ENCODE data around the gene FAM72A.
"Not testable (repeated sequence)": the region's sequence is repeated elsewhere in the genome, so short reads cannot be mapped to it uniquely, and the experiment has no call there.

Gene FAM72A

GRCh38 chr1:206210802-206211201 lies 8.2 kb upstream of the FAM72A start:
- not testable (repeated sequence) for DNase-seq

GRCh38 chr1:206205569-206205968 lies 2.9 kb upstream of the FAM72A start:
- DNase-seq, result not testable (repeated sequence)

DNA sequence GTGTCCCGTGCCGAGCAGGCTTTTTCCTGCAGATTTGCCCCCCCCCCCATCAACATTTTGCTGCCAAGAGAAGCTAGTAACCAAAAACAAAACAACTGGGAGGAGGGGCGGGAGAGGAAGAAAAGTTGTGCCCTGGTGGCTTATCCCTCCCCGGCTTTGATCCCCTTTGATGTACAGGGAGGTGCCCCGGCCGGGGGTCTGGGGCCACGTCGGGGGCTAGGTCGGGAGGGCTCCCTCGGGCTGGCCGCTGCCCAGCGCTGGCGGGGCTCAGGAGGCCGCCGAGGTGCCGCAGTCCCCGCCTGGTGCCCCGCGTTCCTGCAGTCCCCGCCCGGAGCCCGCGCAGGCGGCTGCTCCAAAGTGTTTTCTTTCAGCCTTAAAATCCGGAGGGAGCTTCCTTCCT lies 2.2 kb upstream of the FAM72A start:
- DNase-seq, result not testable (repeated sequence)

GRCh38 chr1:206204159-206204511 lies 1.5 kb upstream of the FAM72A start:
- DNase-seq, result not testable (repeated sequence)

DNA sequence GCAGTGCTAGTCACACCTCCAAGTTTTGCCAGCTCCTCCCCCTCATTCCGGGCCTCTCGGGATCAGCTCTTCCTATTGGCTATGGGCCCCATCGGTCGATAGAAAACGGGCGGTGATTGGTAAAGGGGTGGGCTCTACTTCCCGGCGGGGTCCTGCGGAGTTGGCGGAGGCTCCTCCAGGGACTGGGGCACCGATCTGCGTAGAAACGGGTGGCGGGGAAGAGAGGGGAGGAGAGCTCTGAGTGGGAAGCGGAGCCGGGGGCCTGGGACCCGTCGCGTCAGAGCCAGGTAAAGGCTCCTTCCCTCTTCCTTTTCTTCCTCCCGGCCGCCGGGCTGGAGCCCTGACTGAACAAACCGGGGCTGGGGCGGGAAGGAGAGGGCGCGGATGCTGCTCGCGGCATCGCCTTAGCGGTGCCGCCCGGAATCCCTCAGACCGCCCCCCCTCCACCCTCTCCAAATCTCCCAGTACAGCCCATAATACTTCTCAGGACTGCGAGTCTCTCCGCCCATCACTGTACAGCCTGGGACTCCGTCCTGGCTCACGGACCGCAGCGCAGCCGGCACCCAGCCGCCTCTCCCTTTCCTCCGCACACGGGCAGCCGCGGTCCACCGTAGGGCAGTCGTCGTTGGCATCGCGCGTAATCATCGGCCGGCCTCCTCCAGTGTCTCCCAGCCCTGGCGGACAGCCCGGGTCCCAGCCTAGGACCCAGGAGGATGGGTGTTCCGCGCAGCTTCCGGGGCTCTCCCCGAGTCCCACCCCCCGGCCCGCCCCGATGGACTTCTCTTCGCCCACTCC lies 922 bp upstream of the FAM72A start, which contains the start of gene SRGAP2:
SRGAP2 (plus strand) TSS at position 178 of the 795 bp plus-strand sequence. CDS start 2,430 bp downstream, outside the sequence.
- DNase-seq, result not testable (repeated sequence)

- DNase-seq, result not testable (repeated sequence)
Observed at GRCh38 chr1:206196748-206197424, 5.8 kb downstream of the FAM72A start.

GRCh38 chr1:206195182-206195581 lies 7.5 kb downstream of the FAM72A start:
- DNase-seq, result not testable (repeated sequence)

DNA sequence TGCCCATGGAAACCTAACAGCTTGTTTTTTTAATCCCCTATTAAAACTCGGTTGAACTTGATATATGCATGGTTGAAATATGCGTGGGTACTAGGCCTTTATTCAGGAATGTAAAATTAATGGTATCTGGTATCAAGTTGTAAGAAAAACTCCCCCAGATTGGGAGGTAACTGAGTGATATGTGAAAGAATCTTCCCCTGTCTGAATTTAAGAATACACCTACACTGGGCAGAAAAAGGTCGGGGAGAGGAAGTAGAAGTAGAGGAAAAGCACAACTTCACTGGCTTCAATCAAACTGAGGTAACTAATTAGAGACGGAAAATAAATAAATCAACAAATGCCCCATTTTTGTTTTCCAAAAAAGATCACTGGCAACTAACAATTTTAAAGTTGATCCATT lies 15.8 kb downstream of the FAM72A start:
- not testable (repeated sequence) for DNase-seq

- DNase-seq, result not testable (repeated sequence)
Observed at GRCh38 chr1:206185778-206186177, 16.9 kb downstream of the FAM72A start.

- DNase-seq, result not testable (repeated sequence)
Observed at GRCh38 chr1:206183788-206184187, 18.9 kb downstream of the FAM72A start.

GRCh38 chr1:206182368-206183317 lies 20.0 kb downstream of the FAM72A start:
- not testable (repeated sequence) for DNase-seq

DNA sequence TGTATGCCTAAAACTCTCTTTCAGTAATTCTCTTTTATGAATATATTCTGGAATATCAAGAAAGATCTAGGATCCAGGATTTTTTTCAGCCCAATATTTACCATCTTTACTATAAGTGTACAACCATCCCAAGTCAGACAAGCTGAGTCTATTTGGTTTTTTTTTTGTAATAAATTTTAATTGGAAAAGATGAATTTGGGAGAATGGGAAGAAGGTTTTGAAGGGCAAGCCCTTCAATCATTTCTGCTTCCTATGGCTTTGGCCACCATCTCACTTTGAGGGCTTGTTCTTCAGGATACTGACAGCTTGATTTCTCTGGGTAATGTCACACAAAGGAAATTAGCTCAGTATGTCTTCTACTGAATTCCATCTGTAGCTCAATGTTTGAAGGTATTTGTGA lies 23.0 kb downstream of the FAM72A start:
- not testable (repeated sequence) for DNase-seq

GRCh38 chr1:206178061-206178989 lies 24.3 kb downstream of the FAM72A start:
- not testable (repeated sequence) for DNase-seq

DNA sequence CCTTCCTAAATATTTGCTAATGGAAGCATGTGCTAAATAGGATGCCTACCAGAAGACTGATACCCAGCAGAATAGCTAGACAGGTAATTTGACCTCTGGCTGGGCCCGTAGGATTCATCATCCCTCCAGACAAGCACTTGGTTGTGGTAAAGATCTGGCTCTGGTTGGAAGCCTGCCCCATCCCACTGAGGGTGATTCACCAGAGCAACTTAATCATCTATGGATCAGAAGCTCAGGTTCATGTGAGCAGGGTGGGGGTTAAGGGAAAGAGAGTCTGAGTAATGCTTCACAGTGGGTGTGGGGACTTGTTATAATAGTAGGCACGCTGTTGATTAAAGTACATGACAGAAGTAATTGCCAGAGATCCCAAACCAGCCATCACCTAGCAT lies 26.5 kb downstream of the FAM72A start:
- not testable (repeated sequence) for DNase-seq

GRCh38 chr1:206175459-206176113 lies 27.1 kb downstream of the FAM72A start:
- not testable (repeated sequence) for DNase-seq

DNA sequence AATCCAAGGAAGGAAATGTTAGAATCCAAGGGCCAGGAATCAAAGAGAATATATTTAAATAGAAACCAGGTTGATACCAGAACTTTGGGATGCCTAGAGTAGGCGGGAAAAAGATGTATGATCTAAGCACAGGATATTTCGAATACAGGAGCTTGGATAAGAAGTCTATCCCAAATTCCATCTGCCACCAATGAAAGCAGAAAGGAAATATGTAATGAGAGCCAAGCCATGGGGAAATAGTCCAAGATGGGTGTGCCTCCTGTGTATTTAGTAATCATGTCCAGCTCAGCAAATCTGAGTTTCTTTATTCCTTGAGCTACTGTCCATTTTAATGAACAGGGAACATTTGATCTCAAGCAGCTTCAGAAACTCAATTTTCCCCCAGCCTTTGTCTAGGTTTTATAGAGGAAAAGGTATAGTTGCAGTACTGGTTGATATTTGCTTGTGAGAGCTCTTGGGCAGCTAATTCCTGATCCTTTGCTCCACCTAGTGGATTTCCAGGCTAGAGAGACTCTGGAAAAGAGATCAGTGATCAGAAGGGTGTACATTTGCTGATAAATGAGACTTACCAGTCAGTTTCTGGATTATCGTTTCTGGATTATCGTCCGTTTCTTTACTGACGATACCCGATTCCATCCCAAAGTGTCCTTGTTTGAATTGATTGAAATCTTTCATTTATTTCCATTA lies 28.3 kb downstream of the FAM72A start:
- not testable (repeated sequence) for DNase-seq

DNA sequence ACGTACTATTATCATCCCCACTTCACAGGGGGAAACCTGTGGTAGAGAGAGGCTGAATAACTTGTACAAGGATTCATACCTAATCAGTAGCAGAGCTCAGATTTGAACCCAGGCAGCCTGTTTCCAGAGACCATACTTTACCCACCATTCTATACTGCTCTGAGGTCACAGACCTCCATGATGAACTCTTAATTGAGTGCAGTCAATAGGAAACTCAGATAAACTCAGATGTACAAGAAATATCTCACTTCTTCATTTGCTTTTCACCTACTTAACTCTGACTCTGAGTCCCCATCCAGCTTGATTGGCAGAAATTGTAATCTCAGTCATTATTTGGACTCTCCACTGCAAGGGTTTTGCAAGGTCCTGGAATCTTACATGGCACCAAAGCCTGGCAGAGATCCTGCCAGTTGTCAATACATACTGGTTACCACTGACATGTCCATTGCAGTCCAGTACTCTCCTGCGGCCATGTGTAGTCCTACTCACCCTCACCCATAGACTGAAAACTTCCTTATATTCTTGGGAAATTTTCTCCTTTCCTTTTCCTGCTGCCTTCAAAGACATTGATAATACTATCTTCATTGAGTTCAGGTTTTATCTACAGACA lies 29.4 kb downstream of the FAM72A start:
- not testable (repeated sequence) for DNase-seq

GRCh38 chr1:206169794-206170193 lies 32.8 kb downstream of the FAM72A start:
- not testable (repeated sequence) for DNase-seq

DNA sequence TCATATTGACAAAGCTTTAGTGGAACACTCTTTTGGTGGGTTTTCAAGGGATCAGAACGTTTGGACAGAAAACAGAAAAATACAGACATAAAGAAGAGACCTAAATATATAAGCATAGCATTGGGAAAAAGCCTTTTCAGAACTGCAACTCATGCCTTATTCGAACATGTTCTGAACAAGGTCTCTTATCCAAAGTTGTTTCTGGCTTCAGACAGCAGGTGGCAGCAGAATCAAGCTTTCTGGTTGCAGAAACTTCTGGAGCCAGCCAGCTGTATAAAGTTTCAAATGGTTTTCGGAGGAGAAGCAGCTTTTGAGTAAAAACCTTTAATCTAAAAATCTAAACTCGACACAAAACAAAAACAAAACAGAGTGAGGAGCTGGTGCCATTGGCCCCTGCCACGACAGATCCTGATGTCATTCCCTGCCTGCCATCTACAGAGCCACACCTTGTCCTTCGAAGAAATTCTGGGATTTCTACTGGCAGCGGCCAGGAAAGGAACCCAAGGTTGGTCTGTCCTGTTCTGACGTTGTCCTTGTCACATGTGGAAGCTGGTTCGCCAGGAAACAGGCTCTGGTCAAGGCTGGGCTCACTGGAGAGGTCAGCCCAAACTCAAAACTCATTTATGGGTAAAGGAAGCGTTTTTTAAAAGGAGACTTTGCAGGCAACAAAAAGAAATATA lies 35.1 kb downstream of the FAM72A start:
- DNase-seq, result not testable (repeated sequence)
